Measurements from ENCODE around the gene TMCC3.
A peak's percentile ranks its signal among the peaks of the same experiment; 100 is the strongest.
"Not testable (repeated sequence)": the region's sequence is repeated elsewhere in the genome, so short reads cannot be mapped to it uniquely, and the experiment has no call there.

TMCC3 gene

GRCh38 chr12:94560431-94561221, 89.7 kb downstream of the TMCC3 start:
- no peak for DNase-seq

GRCh38 chr12:94558612-94559011, 91.7 kb downstream of the TMCC3 start:
- no peak for DNase-seq

DNA sequence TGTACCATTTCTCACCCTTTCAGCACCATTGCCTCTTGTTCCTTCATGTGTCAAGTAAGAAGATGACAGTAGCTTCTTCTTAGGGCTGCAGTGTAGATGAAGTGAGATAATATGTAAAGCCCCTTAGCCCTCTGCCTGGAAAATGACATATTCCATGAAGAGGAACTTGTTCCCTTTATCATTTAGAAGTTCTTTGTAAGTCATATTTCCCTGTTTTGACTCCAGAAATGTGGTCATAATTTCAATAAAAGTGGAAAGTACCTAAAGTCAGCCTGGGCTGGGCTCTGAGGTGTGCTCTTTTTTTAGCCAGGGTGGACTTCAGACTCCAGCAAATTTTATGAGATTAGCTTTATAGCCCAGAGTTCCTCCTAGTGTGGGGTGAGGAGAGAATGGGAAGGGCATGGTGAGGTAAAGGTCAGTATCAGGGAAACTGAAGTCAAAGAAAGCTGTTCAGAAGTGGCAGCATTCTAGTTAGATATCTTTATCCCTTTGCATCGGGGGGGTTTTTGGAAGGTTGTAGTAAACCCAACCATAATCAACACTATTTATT, 92.5 kb downstream of the TMCC3 start:
- no peak for DNase-seq

- DNase-seq: no peak
Measured at GRCh38 chr12:94555687-94556086, 94.7 kb downstream of the TMCC3 start.

GRCh38 chr12:94553875-94554274, 96.5 kb downstream of the TMCC3 start:
- DNase-seq: no peak

GRCh38 chr12:94553130-94553519, 97.2 kb downstream of the TMCC3 start:
- DNase-seq: no peak

DNA sequence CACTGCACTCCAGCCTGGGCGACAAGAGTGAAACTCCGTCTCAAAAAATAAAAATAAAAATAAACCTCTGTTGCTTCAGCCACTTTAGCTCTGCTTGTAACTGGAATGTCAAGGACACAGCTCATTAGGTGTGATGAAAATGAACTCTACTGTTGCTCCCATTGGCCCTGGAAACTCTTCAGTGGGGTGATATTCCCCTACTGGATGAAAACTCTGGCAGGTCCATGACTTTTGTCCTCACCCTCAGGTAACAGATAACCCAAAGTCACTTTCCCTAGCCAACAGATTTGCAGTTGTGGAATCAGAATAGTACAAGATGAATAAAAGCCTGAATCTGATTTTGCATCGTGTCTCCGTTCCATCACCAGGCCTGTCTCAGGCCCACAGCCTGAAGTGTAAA, 98.5 kb downstream of the TMCC3 start:
- no peak for DNase-seq

- no peak for DNase-seq
Measured at GRCh38 chr12:94550964-94551363, 99.4 kb downstream of the TMCC3 start.

DNA sequence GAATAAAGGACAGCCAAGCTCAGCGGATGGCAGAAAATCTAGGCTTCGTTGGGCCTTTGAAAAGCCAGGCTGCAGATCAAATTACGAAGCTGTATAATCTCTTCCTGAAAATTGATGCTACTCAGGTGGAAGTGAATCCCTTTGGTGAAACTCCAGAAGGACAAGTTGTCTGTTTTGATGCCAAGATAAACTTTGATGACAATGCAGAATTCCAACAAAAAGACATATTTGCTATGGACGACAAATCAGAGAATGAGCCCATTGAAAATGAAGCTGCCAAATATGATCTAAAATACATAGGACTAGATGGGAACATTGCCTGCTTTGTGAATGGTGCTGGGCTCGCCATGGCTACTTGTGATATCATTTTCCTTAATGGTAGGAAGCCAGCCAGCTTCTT, 101.5 kb downstream of the TMCC3 start:
- not testable (repeated sequence) for DNase-seq

DNA sequence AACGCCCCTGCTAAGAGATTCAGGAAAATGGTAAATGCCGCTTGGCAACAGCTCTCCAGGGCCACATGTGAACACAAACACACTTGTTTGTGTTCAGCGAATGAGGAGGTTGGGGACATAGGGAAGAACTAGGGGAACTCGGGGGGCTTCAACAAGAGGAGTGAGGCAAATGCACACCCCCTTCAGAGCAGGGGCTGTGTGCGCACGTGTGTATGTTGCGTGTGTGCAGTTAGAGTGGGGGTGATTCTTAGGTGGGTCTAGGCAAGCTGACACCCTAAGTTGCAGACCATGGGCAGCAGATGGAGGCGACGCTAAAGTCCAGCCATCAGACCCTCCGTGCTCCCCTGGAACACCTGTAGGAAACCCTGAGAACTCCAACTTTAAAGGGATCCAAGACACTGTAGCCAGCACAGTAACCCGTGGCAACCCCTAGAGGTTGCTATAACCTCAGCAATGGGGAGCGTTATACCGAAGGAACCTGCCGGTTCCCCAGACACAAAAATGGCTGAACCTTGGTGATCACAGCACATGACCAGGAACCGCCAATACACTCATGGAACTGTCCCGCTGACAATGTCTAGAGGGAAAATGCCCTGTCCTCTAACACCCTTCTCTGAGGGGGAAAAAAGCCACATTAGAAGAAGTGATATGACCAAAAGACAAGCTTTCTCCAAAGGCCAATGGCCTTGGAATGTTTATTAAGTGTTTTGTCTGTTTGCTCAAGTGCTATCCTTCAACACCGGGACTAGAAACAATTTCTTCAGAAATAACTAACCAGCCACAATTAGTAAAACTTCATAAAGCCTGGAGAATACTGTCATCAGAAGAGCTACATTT, 104.2 kb downstream of the TMCC3 start:
- no peak for DNase-seq

DNA sequence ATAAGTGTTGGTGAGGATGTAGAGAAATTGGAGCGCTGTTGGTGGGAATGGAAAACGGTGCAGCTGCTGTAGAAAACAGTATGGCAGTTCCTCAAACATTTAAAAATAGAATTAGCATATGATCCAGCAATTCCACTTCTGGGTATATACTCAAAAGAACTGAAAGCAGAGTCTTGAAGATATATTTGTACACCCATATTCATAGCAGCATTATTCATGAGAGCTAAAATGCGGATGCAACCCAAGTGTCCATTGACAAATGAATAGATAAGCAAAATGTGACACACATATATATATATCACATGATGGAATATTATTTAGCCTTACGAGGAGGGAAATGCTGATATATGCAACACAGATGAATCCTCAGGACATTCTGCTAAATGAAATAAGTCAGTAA, 106.0 kb downstream of the TMCC3 start:
- DNase-seq: no peak

GRCh38 chr12:94538318-94538717, 112.0 kb downstream of the TMCC3 start:
- no peak for DNase-seq

- DNase-seq: no peak
Measured at GRCh38 chr12:94536040-94536965, 114.1 kb downstream of the TMCC3 start.

GRCh38 chr12:94535510-94535921, 114.8 kb downstream of the TMCC3 start:
- DNase-seq: no peak

DNA sequence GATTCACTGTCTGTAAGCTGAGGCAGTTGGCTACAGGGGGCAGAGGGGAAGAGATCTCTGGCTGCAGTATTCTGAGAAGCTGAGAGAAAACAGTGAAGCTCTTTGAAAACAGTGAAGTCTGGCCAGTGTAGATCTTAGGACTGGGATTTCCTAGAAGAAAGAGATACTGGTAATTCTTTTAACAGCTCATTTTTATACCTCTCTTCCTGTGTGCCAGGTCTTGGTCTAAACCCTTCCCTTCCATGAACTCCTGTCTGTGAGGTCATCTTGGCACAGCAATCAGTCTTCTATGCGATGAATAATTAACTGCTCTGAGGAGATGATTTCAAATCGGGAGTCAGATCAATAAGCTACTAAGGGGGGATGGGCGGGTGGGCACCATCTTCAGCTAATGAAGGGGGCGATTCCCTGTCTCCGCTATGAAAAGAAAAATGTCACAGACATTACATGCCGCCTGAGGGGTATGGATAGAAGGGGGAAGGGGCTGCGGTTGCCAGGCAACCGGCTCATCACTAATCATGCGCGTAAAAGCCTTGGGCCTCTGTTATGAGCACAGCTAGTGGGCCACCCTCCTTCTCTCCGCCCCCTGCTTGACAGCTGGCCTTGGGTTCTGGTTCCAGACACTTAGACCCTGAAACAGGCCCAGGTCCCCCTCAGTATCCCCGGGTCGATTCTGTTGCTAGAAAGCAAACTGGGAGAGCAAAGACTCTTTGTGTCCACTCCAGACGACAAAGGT, 115.4 kb downstream of the TMCC3 start:
- no peak for DNase-seq

- DNase-seq: no peak
Measured at GRCh38 chr12:94534278-94534677, 116.1 kb downstream of the TMCC3 start.

GRCh38 chr12:94532490-94533422, 117.6 kb downstream of the TMCC3 start:
- peak; percentile 72 for DNase-seq

DNA sequence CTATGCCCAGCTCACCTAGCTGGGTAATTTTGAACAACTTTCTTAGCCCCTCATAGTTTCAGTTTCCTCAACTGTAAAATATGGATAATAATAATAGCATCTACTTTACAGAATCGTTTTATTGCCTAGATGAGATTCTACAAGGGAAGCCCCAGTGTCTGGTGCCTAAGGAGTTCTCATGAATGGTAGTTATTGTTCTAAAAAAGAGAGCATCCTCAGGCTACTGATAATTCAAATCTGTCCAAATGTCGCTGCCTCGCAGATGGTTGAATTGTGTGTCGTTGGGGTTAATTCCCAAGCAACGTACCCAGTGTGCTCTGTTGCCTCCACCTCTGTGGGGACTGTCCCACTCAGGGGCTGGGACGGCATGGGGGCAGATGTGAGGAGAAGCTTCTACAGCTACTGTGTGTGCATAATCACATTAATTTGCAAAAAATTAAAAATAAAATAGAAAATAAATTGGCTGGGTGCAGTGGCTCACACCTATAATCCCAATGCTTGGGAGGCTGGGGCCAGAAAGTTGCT, 119.1 kb downstream of the TMCC3 start:
- no peak for DNase-seq

GRCh38 chr12:94525951-94526350, 124.4 kb downstream of the TMCC3 start:
- no peak for DNase-seq
